PC-9 (cell line): ENCODE results near the gene SARNP.

ENCODE experiments used
- EZH2 ChIP-seq: fragments of 200-600 bp; sonication (generic); IDR thresholded peaks from 2 replicates; pipeline ENCODE4 v1.8.0; 2017; ENCODE audit warnings: antibody characterized with exemption, low read depth
- TF ChIP-seq, protein P1 (sequence below): fragments of 200-600 bp; sonication (generic); conservative IDR thresholded peaks from 2 replicates; pipeline ENCODE4 v1.6.1; 2017; ENCODE audit warnings: mixed run types, antibody characterized with exemption, mild to moderate bottlenecking, moderate library complexity

- TF ChIP-seq, protein P1, sequence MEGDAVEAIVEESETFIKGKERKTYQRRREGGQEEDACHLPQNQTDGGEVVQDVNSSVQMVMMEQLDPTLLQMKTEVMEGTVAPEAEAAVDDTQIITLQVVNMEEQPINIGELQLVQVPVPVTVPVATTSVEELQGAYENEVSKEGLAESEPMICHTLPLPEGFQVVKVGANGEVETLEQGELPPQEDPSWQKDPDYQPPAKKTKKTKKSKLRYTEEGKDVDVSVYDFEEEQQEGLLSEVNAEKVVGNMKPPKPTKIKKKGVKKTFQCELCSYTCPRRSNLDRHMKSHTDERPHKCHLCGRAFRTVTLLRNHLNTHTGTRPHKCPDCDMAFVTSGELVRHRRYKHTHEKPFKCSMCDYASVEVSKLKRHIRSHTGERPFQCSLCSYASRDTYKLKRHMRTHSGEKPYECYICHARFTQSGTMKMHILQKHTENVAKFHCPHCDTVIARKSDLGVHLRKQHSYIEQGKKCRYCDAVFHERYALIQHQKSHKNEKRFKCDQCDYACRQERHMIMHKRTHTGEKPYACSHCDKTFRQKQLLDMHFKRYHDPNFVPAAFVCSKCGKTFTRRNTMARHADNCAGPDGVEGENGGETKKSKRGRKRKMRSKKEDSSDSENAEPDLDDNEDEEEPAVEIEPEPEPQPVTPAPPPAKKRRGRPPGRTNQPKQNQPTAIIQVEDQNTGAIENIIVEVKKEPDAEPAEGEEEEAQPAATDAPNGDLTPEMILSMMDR, result no peak
- no peak for TF ChIP-seq EZH2
These were observed 100.2 kb downstream of the SARNP start for GRCh38 chr12:55717011-55718007.
